ENCODE data around the gene AHNAK.

GRCh38 chr11:62458212-62459002 is 88.2 kb downstream of the AHNAK start:
- no peak for TF ChIP-seq CTCF (IDR thresholded peaks at IDR 0.05)
- TF ChIP-seq POLR2A (IDR thresholded peaks at IDR 0.05): no peak

Measured in thyroid gland (tissue), 4 donors.